SK-N-SH treated with all-trans-retinoic acid at 6 μM for 48 hours (cell line): Measurements from ENCODE around the gene CRHR1.

Source experiments
- ARNTL ChIP-seq: fragments of 450-650 bp; formaldehyde crosslinking; IDR thresholded peaks from 2 replicates; pipeline ENCODE4 v1.5.0; 2020; ENCODE audit warnings: low read depth, mild to moderate bottlenecking, moderate library complexity, borderline replicate concordance
- BACH2 ChIP-seq: fragments of 250-450 bp; sonication (Bioruptor Pico); IDR thresholded peaks from 2 replicates; pipeline ENCODE4 v1.9.0; 2021; ENCODE audit warnings: mild to moderate bottlenecking, borderline replicate concordance
- CREB5 ChIP-seq: fragments of 250-450 bp; sonication (Bioruptor Pico); IDR thresholded peaks from 2 replicates; pipeline ENCODE4 v1.5.1; 2020; ENCODE audit warnings: low read depth, mild to moderate bottlenecking, moderate library complexity
- CSRNP3 ChIP-seq: fragments of 250-450 bp; sonication (Bioruptor Pico); IDR thresholded peaks from 2 replicates; pipeline ENCODE4 v1.5.1; 2021; ENCODE audit warnings: mild to moderate bottlenecking, moderate library complexity
- ESRRG ChIP-seq: fragments of 250-450 bp; sonication (Bioruptor Pico); IDR thresholded peaks from 2 replicates; pipeline ENCODE4 v1.6.1; 2021; ENCODE audit warnings: mild to moderate bottlenecking
- OSR1 ChIP-seq: fragments of 250-450 bp; sonication (Bioruptor Pico); IDR thresholded peaks from 2 replicates; pipeline ENCODE4 v1.8.0; 2022; ENCODE audit warnings: moderate library complexity, mild to moderate bottlenecking, inconsistent platforms
- RARB ChIP-seq: fragments of 250-450 bp; sonication (Bioruptor Pico); IDR thresholded peaks from 2 replicates; pipeline ENCODE4 v1.8.0; 2021; ENCODE audit warnings: mild to moderate bottlenecking, moderate library complexity
- TCF4 ChIP-seq: fragments of 250-450 bp; sonication (Bioruptor Pico); IDR thresholded peaks from 2 replicates; pipeline ENCODE4 v1.8.0; 2021; ENCODE audit warnings: mild to moderate bottlenecking, moderate library complexity, borderline replicate concordance
- TOX ChIP-seq: fragments of 250-450 bp; sonication (Bioruptor Pico); IDR thresholded peaks from 2 replicates; pipeline ENCODE4 v1.8.0; 2021; ENCODE audit warnings: mild to moderate bottlenecking, moderate library complexity, borderline replicate concordance
- ZC3H10 ChIP-seq: fragments of 250-450 bp; sonication (Bioruptor Pico); IDR thresholded peaks from 2 replicates; pipeline ENCODE4 v1.5.1; 2021; ENCODE audit warnings: mild to moderate bottlenecking, moderate library complexity
- ZNF565 ChIP-seq: fragments of 450-650 bp; formaldehyde crosslinking; conservative IDR thresholded peaks from 2 replicates; pipeline ENCODE4 v1.5.0; 2020; ENCODE audit warnings: low read depth, mild to moderate bottlenecking, moderate library complexity
- ZNF70 ChIP-seq: fragments of 450-650 bp; formaldehyde crosslinking; IDR thresholded peaks from 2 replicates; pipeline ENCODE4 v1.5.0; 2020; ENCODE audit warnings: mild to moderate bottlenecking, moderate library complexity
- TF ChIP-seq, protein P1 (sequence below): fragments of 250-450 bp; sonication (Bioruptor Pico); IDR thresholded peaks from 2 replicates; pipeline ENCODE4 v1.8.0; 2020; ENCODE audit warnings: mild to moderate bottlenecking, moderate library complexity, borderline replicate concordance

GRCh38 chr17:45782889-45783592, 1.1 kb upstream of the CRHR1 start:
- TF ChIP-seq RARB (CRISPR knock-in tag) (no peak), BACH2 (CRISPR knock-in tag) (no peak), ZNF70 (no peak), ZC3H10 (CRISPR knock-in tag) (no peak), OSR1 (CRISPR knock-in tag) (no peak), CREB5 (no peak), ZNF565 (CRISPR knock-in tag) (no peak), ARNTL (no peak), CSRNP3 (CRISPR knock-in tag) (no peak), TCF4 (CRISPR knock-in tag) (no peak), TOX (CRISPR knock-in tag) (no peak), ESRRG (CRISPR knock-in tag) (no peak)
- TF ChIP-seq, protein P1, sequence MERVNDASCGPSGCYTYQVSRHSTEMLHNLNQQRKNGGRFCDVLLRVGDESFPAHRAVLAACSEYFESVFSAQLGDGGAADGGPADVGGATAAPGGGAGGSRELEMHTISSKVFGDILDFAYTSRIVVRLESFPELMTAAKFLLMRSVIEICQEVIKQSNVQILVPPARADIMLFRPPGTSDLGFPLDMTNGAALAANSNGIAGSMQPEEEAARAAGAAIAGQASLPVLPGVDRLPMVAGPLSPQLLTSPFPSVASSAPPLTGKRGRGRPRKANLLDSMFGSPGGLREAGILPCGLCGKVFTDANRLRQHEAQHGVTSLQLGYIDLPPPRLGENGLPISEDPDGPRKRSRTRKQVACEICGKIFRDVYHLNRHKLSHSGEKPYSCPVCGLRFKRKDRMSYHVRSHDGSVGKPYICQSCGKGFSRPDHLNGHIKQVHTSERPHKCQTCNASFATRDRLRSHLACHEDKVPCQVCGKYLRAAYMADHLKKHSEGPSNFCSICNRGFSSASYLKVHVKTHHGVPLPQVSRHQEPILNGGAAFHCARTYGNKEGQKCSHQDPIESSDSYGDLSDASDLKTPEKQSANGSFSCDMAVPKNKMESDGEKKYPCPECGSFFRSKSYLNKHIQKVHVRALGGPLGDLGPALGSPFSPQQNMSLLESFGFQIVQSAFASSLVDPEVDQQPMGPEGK (CRISPR knock-in tag) = no peak
